ENCODE data around the gene TMEM204.

GRCh38 chr16:1510272-1510671, 23.2 kb upstream of the TMEM204 start:
- TF ChIP-seq POLR2A (IDR thresholded peaks at IDR 0.05) (no peak), CTCF (IDR thresholded peaks at IDR 0.05) (no peak)

All from thyroid gland (tissue), 4 donors.